HEK293 (cell line): ENCODE results near the gene AHCYL2.

Experiments used
- BCL11A ChIP-seq: fragments of 450-650 bp; formaldehyde crosslinking; IDR thresholded peaks from 2 replicates; pipeline ENCODE4 v1.5.1; 2016; ENCODE audit warnings: low read depth, missing biosample characterization, missing genetic modification characterization
- CTCF ChIP-seq: fragments of 450-650 bp; formaldehyde crosslinking; IDR thresholded peaks from 2 replicates; pipeline ENCODE4 v1.5.1; 2016; ENCODE audit warnings: missing biosample characterization, missing genetic modification characterization
- REST ChIP-seq: fragments of 450-650 bp; formaldehyde crosslinking; IDR thresholded peaks from 2 replicates; pipeline ENCODE4 v1.5.1; 2016; ENCODE audit warnings: missing biosample characterization, missing genetic modification characterization
- ZNF239 ChIP-seq: fragments of 450-650 bp; formaldehyde crosslinking; IDR thresholded peaks from 2 replicates; pipeline ENCODE4 v1.5.1; 2016; ENCODE audit warnings: missing biosample characterization, missing genetic modification characterization
- ZNF529 ChIP-seq: fragments of 450-650 bp; formaldehyde crosslinking; IDR thresholded peaks from 2 replicates; pipeline ENCODE4 v1.5.1; 2017; ENCODE audit warnings: missing genetic modification characterization, missing biosample characterization; ENCODE audit not compliant: insufficient replicate concordance
- ZNF791 ChIP-seq: fragments of 450-650 bp; formaldehyde crosslinking; IDR thresholded peaks from 2 replicates; pipeline ENCODE4 v1.5.1; 2016; ENCODE audit warnings: missing biosample characterization, missing genetic modification characterization
- ZNF792 ChIP-seq: fragments of 450-650 bp; formaldehyde crosslinking; IDR thresholded peaks from 2 replicates; pipeline ENCODE4 v1.5.1; 2016; ENCODE audit warnings: missing biosample characterization, missing genetic modification characterization
- ZNF830 ChIP-seq: fragments of 450-650 bp; IDR thresholded peaks from 2 replicates; pipeline ENCODE4 v1.5.0; 2018; ENCODE audit warnings: missing biosample characterization, missing genetic modification characterization, low read depth, mild to moderate bottlenecking, moderate library complexity
- TF ChIP-seq, protein P1 (sequence below): fragments of 450-650 bp; formaldehyde crosslinking; IDR thresholded peaks from 2 replicates; pipeline ENCODE4 v1.5.1; 2017; ENCODE audit warnings: missing biosample characterization, missing genetic modification characterization

DNA sequence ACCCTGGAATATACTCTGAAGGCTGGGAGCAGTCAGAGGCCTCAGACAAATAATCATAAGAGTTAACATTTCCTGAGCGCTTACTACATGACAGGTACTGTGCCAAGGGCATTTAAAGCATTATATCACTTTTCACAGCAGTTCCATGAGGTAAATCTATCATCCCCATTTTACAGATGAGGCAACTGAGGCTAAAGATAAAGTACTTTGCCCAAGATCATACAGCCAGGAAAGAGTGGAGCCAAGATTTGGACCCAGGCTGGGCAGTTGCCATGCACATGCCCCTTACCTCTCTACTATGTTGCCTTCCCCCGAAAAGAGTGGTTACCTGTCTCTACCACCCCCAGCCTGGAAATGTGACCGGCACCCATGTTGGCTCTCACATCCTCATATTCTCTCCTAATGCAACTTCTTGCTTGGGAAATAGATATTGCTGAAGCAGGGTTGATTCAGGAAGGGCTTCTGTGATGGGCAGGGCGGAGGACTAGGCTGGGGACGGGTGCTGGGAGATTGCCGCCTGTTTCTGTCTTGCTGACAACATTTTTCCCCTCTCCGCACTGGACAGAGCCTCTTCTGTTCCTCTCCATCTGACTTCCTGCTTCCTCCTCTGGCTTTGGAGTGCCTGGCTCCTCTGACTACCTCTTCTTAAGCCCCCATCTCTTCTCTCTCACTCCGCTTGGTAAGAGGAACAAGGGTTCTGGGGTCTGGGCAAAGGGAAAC is 22.6 kb upstream of the AHCYL2 start:
- TF ChIP-seq CTCF (no peak), ZNF529 (no peak), ZNF830 (tag by site-specific recombination) (no peak), ZNF239 (tag by site-specific recombination) (no peak), REST (tag by site-specific recombination) (no peak), BCL11A (no peak), ZNF792 (tag by site-specific recombination) (no peak), ZNF791 (tag by site-specific recombination) (no peak)
- TF ChIP-seq, protein P1, sequence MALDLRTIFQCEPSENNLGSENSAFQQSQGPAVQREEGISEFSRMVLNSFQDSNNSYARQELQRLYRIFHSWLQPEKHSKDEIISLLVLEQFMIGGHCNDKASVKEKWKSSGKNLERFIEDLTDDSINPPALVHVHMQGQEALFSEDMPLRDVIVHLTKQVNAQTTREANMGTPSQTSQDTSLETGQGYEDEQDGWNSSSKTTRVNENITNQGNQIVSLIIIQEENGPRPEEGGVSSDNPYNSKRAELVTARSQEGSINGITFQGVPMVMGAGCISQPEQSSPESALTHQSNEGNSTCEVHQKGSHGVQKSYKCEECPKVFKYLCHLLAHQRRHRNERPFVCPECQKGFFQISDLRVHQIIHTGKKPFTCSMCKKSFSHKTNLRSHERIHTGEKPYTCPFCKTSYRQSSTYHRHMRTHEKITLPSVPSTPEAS (tag by site-specific recombination): no peak
